ENCODE results near the gene KRTAP5-1.

- TF ChIP-seq CTCF (IDR thresholded peaks at IDR 0.05) = no peak
- TF ChIP-seq POLR2A (IDR thresholded peaks at IDR 0.05) = no peak
These were observed 20.4 kb downstream of the KRTAP5-1 start for GRCh38 chr11:1564535-1565172.

Data from Peyer's patch (tissue), 4 donors.